Measurements from ENCODE around the gene PEX16. TPM values are rescaled to one million over a fixed set of nuclear protein-coding genes. Genes with fewer than 3 reads are reported as not detected.

The PEX16 gene
- total RNA-seq, 1 experiment from 2014 or later, result 33.2 TPM

DNA sequence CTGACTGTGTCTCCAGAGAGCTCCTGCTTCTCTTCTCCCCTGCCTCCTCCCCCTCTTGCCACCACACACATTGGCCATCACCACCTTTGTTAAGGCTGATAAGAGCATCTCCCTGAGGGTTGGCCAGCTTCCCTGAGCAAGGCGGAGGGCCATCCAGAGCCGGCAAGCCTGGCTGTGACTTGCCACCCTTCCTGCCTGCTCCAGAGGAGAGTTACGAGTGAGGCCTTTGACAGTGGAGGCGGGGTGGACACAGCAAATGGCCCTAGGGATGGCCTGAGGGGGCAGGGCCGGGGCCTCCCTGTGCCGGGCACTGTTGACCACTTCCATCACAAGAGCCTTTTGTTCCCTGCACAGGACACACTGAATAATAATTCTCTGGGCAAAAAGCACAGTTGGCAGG lies 16.1 kb downstream of the PEX16 start:
- intact Hi-C loops (cut with micrococcal nuclease), result no loop called here
- Histone ChIP-seq H2AFZ (ENCODE audit: low read depth, low read length, poor library complexity, severe bottlenecking) (no peak overlapping the region), H3K4me3 (replicated peaks in 1 of 2; ENCODE audit: low read depth in 1 of 2, low read length in 2 of 2) (no peak overlapping the region), H3K79me2 (ENCODE audit: insufficient read depth, low read length) (no peaks in the 10 kb centered on the region), H3K9me2 (ENCODE audit: insufficient read depth) (no peaks in the 10 kb centered on the region), H3K27me3 (ENCODE audit: insufficient read depth, low read length) (no peaks in the 10 kb centered on the region), H3K27ac (ENCODE audit: low read depth, low read length) (no peak overlapping the region), H3K4me2 (ENCODE audit: low read length) (no peak overlapping the region), H3K9me3 (ENCODE audit: control insufficient read depth in 1 of 2, insufficient read depth in 1 of 2, low read depth in 1 of 2, low read length in 2 of 2) (no peaks in the 10 kb centered on the region), H3K9ac (ENCODE audit: low read length) (no peak overlapping the region), H4K20me1 (ENCODE audit: insufficient read depth) (no peaks in the 10 kb centered on the region), H3K4me1 (ENCODE audit: control insufficient read depth in 1 of 2, insufficient read depth in 2 of 2, low read length in 2 of 2) (peaks cover 6 to 19% of the 10 kb centered on the region in 2 experiments; a peak in 3 of 4 replicates), H3K36me3 (ENCODE audit: control insufficient read depth in 1 of 2, insufficient read depth in 2 of 2, low read length in 2 of 2) (no peaks in the 10 kb centered on the region)
- TF ChIP-seq RAD21 (IDR thresholded peaks at IDR 0.05; ENCODE audit: low read depth) (no peak), POLR2A (IDR thresholded peaks at IDR 0.05; ENCODE audit: borderline replicate concordance, extremely low read depth, insufficient read depth, insufficient read length) (no peak), TCF7L2 (IDR thresholded peaks at IDR 0.05; ENCODE audit: borderline replicate concordance, extremely low read depth, insufficient read depth, insufficient read length) (no peak), ZNF274 (IDR thresholded peaks at IDR 0.05; ENCODE audit: low read depth, low read length) (no peak), JUND (IDR thresholded peaks at IDR 0.05) (no peak), FOSL1 (IDR thresholded peaks at IDR 0.05; ENCODE audit: low read depth) (no peak), EZH2phosphoT487 (IDR thresholded peaks at IDR 0.05; ENCODE audit: borderline replicate concordance) (no peak), SRF (IDR thresholded peaks at IDR 0.05; ENCODE audit: low read depth) (no peak)
- DNase-seq (ENCODE audit: low read depth, low spot score) (no peak), ATAC-seq (no peak)
- no TSS peak for BruUV-seq (replicated peaks)
- ChIA-PET CTCF (no interaction called here), RAD21 (ENCODE audit: low non-redundant PET in 1 of 2, low total read pairs in 2 of 2, uncharacterized antibody in 2 of 2, unreplicated experiment in 2 of 2) (no interaction called here), POLR2A (no interaction called here)

DNA sequence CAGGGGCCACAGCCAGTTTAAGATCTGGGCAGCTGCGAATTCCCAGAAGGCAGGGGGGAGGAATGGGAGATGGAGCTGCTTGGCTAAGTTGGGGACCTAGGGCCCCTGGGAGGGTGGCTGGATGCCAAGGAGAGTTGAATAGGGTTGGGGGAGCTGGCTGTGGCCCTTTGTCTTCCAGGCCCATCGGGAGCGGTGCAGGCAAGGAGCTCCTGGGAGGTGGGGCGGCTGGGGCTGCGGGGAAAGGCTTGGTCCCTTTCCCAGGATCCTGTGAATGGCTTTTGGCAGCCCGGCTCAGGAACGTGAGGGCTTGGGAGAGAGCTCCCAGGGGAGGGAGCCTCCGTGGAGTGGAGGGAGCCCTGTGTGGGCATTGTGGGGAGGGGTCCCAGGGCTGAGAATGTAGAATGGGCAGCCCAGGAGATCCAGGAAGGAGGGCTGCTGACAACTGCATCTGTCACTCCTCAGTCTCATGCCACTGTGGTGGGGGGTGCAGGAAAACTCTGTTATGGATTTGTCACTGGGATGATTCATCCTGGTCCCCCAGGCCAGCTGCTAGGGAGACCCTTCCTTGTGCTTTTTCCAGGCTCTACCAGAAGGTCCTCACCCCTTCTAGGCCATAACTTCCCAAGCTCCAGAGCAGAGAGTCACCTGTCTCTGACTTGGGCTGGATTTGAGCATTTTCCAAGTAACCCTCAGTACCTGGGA lies 16.6 kb downstream of the PEX16 start:
- BruUV-seq (replicated peaks), result no TSS peak
- no peak overlapping the region for H3K27ac ChIP-seq (ENCODE audit: low read depth, low read length)
- RAD21 ChIA-PET (ENCODE audit: low non-redundant PET in 1 of 2, low total read pairs in 2 of 2, uncharacterized antibody in 2 of 2, unreplicated experiment in 2 of 2), result no interaction called here
- H3K4me1 ChIP-seq (ENCODE audit: control insufficient read depth in 1 of 2, insufficient read depth in 2 of 2, low read length in 2 of 2), result peaks cover 10 to 24% of the 10 kb centered on the region in 2 experiments; a peak in 3 of 4 replicates
- no peaks in the 10 kb centered on the region for H4K20me1 ChIP-seq (ENCODE audit: insufficient read depth)
- no peaks in the 10 kb centered on the region for H3K9me2 ChIP-seq (ENCODE audit: insufficient read depth)
- H3K27me3 ChIP-seq (ENCODE audit: insufficient read depth, low read length), result no peaks in the 10 kb centered on the region
- no peak overlapping the region for H3K9ac ChIP-seq (ENCODE audit: low read length)
- ATAC-seq (no peak), DNase-seq (ENCODE audit: low read depth, low spot score) (no peak)
- H3K4me3 ChIP-seq (replicated peaks in 1 of 2; ENCODE audit: low read depth in 1 of 2, low read length in 2 of 2), result peak overlapping the region in 1 of 2 experiments; percentile 39; a peak in 1 of 4 replicates
- no peaks in the 10 kb centered on the region for H3K36me3 ChIP-seq (ENCODE audit: control insufficient read depth in 1 of 2, insufficient read depth in 2 of 2, low read length in 2 of 2)
- H3K4me2 ChIP-seq (ENCODE audit: low read length), result peak overlapping the region; percentile 68
- no peaks in the 10 kb centered on the region for H3K79me2 ChIP-seq (ENCODE audit: insufficient read depth, low read length)
- intact Hi-C loops (cut with micrococcal nuclease), result no loop called here
- POLR2A ChIA-PET, result no interaction called here
- no peak overlapping the region for H2AFZ ChIP-seq (ENCODE audit: low read depth, low read length, poor library complexity, severe bottlenecking)
- CTCF ChIA-PET, result no interaction called here
- no peaks in the 10 kb centered on the region for H3K9me3 ChIP-seq (ENCODE audit: control insufficient read depth in 1 of 2, insufficient read depth in 1 of 2, low read depth in 1 of 2, low read length in 2 of 2)
- TF ChIP-seq YY1 (IDR thresholded peaks at IDR 0.05; ENCODE audit: extremely low read depth, insufficient replicate concordance, low read depth, low read length), result no peak
- TF ChIP-seq ZFX (IDR thresholded peaks at IDR 0.05), result no peak
- TF ChIP-seq ELF1 (IDR thresholded peaks at IDR 0.05; ENCODE audit: borderline replicate concordance, low read depth), result no peak
- TF ChIP-seq EZH2 (IDR thresholded peaks at IDR 0.05), result no peak
- TF ChIP-seq REST (IDR thresholded peaks at IDR 0.05; ENCODE audit: low read depth), result no peak
- TF ChIP-seq CTCF (IDR thresholded peaks at IDR 0.05 in 2 of 3, conservative IDR thresholded peaks at IDR 0.05 in 1 of 3; ENCODE audit: borderline replicate concordance in 1 of 3, insufficient read depth in 1 of 3, low read depth in 2 of 3, low read length in 2 of 3), result no peak
- TF ChIP-seq SIN3A (IDR thresholded peaks at IDR 0.05; ENCODE audit: low read depth), result no peak
- TF ChIP-seq CBX3 (IDR thresholded peaks at IDR 0.05; ENCODE audit: low read depth), result no peak
